PC-9 (cell line): ENCODE data around the gene GRID2. TPM values are rescaled to one million over a fixed set of nuclear protein-coding genes. Genes with fewer than 3 reads are reported as not detected.

Source experiments
- BruUV-seq: library from RNA; stranded (reverse); fragments of 400-500 nt; replicated peaks from 2 replicates; lab custom pipeline; 2021; lab: Mats Ljungman, UMichigan
- CTCF ChIA-PET: fragments of 300-600 bp; sonication (Branson Sonifier 250); formaldehyde crosslinking; loops from one replicate; lab custom pipeline; 2022; ENCODE audit warnings: antibody characterized with exemption; lab: Charles Lee
- POLR2A ChIA-PET: fragments of 300-600 bp; sonication (Branson Sonifier 250); formaldehyde crosslinking; loops from one replicate; lab custom pipeline; 2022; ENCODE audit warnings: antibody characterized with exemption; ENCODE audit not compliant: unreplicated experiment; lab: Charles Lee
- DNase-seq, 2 experiments: peaks; one replicate each; pipeline versions ENCODE4 v3.0.0 to v3.0.0-alpha.2; 2015 to 2022; ENCODE audit warnings: mixed read lengths in 1 of 2
- H2AFZ ChIP-seq: fragments of 200-600 bp; sonication (generic); 2 replicates; pipeline ENCODE4 v1.8.1; 2017; ENCODE audit warnings: antibody characterized with exemption
- H3F3A ChIP-seq: fragments of 200-600 bp; sonication (generic); 2 replicates; pipeline ENCODE4 v1.8.1; 2017; ENCODE audit warnings: antibody characterized with exemption, mild to moderate bottlenecking, low read depth; ENCODE audit not compliant: insufficient read depth
- H3K27ac ChIP-seq: fragments of 200-600 bp; sonication (generic); 2 replicates; pipeline ENCODE4 v1.6.1; 2016; ENCODE audit warnings: mixed run types
- H3K27me3 ChIP-seq: fragments of 200-600 bp; sonication (generic); 2 replicates; pipeline ENCODE4 v1.6.1; 2016; ENCODE audit warnings: low read depth, mixed run types; ENCODE audit not compliant: insufficient read depth
- H3K36me3 ChIP-seq: fragments of 200-600 bp; sonication (generic); 2 replicates; pipeline ENCODE4 v1.6.1; 2016; ENCODE audit warnings: low read depth, mixed run types
- H3K4me1 ChIP-seq: fragments of 200-600 bp; sonication (generic); replicated peaks from 2 replicates; pipeline ENCODE4 v1.6.1; 2016; ENCODE audit warnings: mixed run types; ENCODE audit not compliant: insufficient read depth
- H3K4me2 ChIP-seq: fragments of 200-600 bp; sonication (generic); 2 replicates; pipeline ENCODE4 v1.6.1; 2017; ENCODE audit warnings: mixed run types
- H3K4me3 ChIP-seq: fragments of 200-600 bp; sonication (generic); 2 replicates; pipeline ENCODE4 v1.6.1; 2016; ENCODE audit warnings: mixed run types
- H3K79me2 ChIP-seq: fragments of 200-600 bp; sonication (generic); 2 replicates; pipeline ENCODE4 v1.6.1; 2017; ENCODE audit warnings: low read depth, mixed run types
- H3K9me2 ChIP-seq: fragments of 200-600 bp; sonication (generic); 2 replicates; pipeline ENCODE4 v1.8.1; 2017; ENCODE audit warnings: mild to moderate bottlenecking; ENCODE audit not compliant: insufficient read depth
- H3K9me3 ChIP-seq: fragments of 200-600 bp; sonication (generic); 2 replicates; pipeline ENCODE4 v1.8.1; 2016; ENCODE audit warnings: low read depth; ENCODE audit not compliant: insufficient read depth
- H4K20me1 ChIP-seq: fragments of 200-600 bp; sonication (generic); 2 replicates; pipeline ENCODE4 v1.8.1; 2017; ENCODE audit not compliant: insufficient read depth
- EZH2 ChIP-seq: fragments of 200-600 bp; sonication (generic); IDR thresholded peaks from 2 replicates; pipeline ENCODE4 v1.8.0; 2017; ENCODE audit warnings: antibody characterized with exemption, low read depth
- intact Hi-C: fragments of 100-400 bp; cut with micrococcal nuclease; formaldehyde crosslinking; loops from one replicate; pipeline ENCODE4 v1.10.0; 2022; ENCODE audit not compliant: unreplicated experiment
- total RNA-seq: library from RNA; stranded (reverse); gene quantifications from 2 replicates; pipeline ENCODE4 v1.2.3, GENCODE V29; 2021
- TF ChIP-seq, protein P1 (sequence below): fragments of 200-600 bp; sonication (generic); conservative IDR thresholded peaks from 2 replicates; pipeline ENCODE4 v1.6.1; 2017; ENCODE audit warnings: mixed run types, antibody characterized with exemption, mild to moderate bottlenecking, moderate library complexity

Gene GRID2
- total RNA-seq, 1 experiment from 2014 or later = not detected

DNA sequence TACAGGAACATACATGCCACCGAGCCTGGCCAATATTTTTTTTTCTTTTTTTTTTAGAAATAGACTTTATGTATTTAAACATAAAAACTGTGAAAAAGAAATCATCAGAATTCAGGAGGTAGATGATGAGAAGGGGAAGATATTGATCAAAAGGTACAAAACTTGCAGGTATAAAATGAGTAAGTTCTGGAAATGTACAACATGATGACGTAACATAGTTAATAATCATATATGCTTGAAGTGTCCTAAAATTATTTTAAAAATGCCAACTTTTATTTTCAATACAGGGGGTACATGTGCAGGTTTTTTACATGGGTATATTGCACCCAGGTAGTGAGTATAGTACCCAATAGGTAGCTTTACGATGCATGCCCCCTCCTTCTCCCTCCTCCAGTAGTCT lies 337.6 kb downstream of the GRID2 start:
- no peaks in the 10 kb centered on the region for H3K9me3 ChIP-seq
- CTCF ChIA-PET = no interaction called here
- H3K79me2 ChIP-seq = no peaks in the 10 kb centered on the region
- POLR2A ChIA-PET = no interaction called here
- H3F3A ChIP-seq = no peaks in the 10 kb centered on the region
- no peak overlapping the region for H3K4me2 ChIP-seq
- H4K20me1 ChIP-seq = no peaks in the 10 kb centered on the region
- no TSS peak for BruUV-seq
- no peak overlapping the region for H3K4me3 ChIP-seq
- no peak overlapping the region for H3K27ac ChIP-seq
- H3K4me1 ChIP-seq = no peaks in the 10 kb centered on the region
- H3K27me3 ChIP-seq = no peaks in the 10 kb centered on the region
- no peak overlapping the region for H2AFZ ChIP-seq
- DNase-seq = no peak
- intact Hi-C loops = no loop called here
- H3K36me3 ChIP-seq = no peaks in the 10 kb centered on the region
- TF ChIP-seq, protein P1, sequence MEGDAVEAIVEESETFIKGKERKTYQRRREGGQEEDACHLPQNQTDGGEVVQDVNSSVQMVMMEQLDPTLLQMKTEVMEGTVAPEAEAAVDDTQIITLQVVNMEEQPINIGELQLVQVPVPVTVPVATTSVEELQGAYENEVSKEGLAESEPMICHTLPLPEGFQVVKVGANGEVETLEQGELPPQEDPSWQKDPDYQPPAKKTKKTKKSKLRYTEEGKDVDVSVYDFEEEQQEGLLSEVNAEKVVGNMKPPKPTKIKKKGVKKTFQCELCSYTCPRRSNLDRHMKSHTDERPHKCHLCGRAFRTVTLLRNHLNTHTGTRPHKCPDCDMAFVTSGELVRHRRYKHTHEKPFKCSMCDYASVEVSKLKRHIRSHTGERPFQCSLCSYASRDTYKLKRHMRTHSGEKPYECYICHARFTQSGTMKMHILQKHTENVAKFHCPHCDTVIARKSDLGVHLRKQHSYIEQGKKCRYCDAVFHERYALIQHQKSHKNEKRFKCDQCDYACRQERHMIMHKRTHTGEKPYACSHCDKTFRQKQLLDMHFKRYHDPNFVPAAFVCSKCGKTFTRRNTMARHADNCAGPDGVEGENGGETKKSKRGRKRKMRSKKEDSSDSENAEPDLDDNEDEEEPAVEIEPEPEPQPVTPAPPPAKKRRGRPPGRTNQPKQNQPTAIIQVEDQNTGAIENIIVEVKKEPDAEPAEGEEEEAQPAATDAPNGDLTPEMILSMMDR = no peak
- no peak for TF ChIP-seq EZH2
- no peaks in the 10 kb centered on the region for H3K9me2 ChIP-seq

DNA sequence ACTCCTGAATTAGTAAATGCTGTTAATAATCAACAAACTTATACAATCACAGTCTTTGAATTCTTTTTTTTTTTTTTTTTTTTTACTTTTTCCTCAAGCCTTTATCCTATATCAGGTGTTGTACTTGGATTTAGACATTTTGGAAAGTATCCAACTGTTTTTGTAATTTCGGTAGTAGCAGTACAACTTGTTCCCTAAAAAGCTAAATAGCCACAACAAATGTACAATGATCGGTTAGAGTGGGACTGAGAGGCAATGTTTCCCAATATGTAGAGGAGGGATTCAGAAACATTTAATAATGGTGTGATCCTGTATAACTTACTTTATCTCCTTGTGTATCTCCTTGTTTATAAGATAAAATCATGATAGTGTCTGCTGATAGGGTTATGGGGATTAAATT lies 343.1 kb downstream of the GRID2 start:
- H3K9me2 ChIP-seq = no peaks in the 10 kb centered on the region
- H3K27me3 ChIP-seq = no peaks in the 10 kb centered on the region
- H3K27ac ChIP-seq = no peak overlapping the region
- no peaks in the 10 kb centered on the region for H3K4me1 ChIP-seq
- H3K36me3 ChIP-seq = no peaks in the 10 kb centered on the region
- intact Hi-C loops = no loop called here
- no peaks in the 10 kb centered on the region for H3K79me2 ChIP-seq
- no peaks in the 10 kb centered on the region for H4K20me1 ChIP-seq
- TF ChIP-seq EZH2 = no peak
- TF ChIP-seq, protein P1 = no peak
- H2AFZ ChIP-seq = no peak overlapping the region
- no peak overlapping the region for H3K4me2 ChIP-seq
- no TSS peak for BruUV-seq
- no peaks in the 10 kb centered on the region for H3F3A ChIP-seq
- no peaks in the 10 kb centered on the region for H3K9me3 ChIP-seq
- DNase-seq = no peak
- ChIA-PET CTCF (no interaction called here), POLR2A (no interaction called here)
- H3K4me3 ChIP-seq = no peak overlapping the region

DNA sequence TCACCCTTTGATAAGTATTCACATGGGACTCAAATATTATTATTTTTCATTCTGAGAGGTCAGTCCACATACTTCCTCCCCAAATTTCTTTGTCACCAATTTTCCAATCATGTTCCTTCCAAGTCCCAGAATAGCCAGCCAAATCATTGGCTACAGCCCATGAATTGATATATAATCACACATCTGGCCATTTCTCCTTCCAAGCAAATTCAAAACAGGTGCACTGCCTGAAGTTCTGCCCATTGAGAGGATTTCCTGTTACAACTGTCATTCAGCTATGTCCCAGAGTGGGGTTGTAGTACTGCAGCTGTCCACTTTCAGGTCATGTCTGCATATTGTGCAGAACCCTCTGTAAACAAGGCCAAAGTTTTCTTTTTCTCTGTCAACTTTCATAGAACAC lies 347.8 kb downstream of the GRID2 start:
- DNase-seq = no peak
- H3K27me3 ChIP-seq = no peaks in the 10 kb centered on the region
- no peaks in the 10 kb centered on the region for H3K4me1 ChIP-seq
- H3K27ac ChIP-seq = no peak overlapping the region
- BruUV-seq = no TSS peak
- ChIA-PET POLR2A (no interaction called here), CTCF (no interaction called here)
- no peaks in the 10 kb centered on the region for H3K36me3 ChIP-seq
- TF ChIP-seq EZH2 = no peak
- TF ChIP-seq, protein P1 = no peak
- intact Hi-C loops = no loop called here
- no peak overlapping the region for H2AFZ ChIP-seq
- no peaks in the 10 kb centered on the region for H3K79me2 ChIP-seq
- no peaks in the 10 kb centered on the region for H4K20me1 ChIP-seq
- H3K9me2 ChIP-seq = no peaks in the 10 kb centered on the region
- H3F3A ChIP-seq = no peaks in the 10 kb centered on the region
- H3K9me3 ChIP-seq = no peaks in the 10 kb centered on the region
- H3K4me2 ChIP-seq = no peak overlapping the region
- H3K4me3 ChIP-seq = no peak overlapping the region
